Peyer's patch (tissue), 4 donors: ENCODE measurements around the gene VPS50.
"Not testable (repeated sequence)": the region's sequence is repeated elsewhere in the genome, so short reads cannot be mapped to it uniquely, and the experiment has no call there.

Experiments
- POLR2A ChIP-seq, 2 donors: fragments of 450-650 bp; IDR thresholded peaks; one replicate each; pipeline ENCODE4 v1.5.1; 2017; ENCODE audit warnings: antibody characterized with exemption in 2 of 2, mild to moderate bottlenecking in 2 of 2, moderate library complexity in 2 of 2
- TF ChIP-seq, protein P1 (sequence below), 6 experiments: fragments of 450-650 bp in 4 of 6; fragments of 200-600 bp in 2 of 6; sonication (generic) in 1 of 6; IDR thresholded peaks; one replicate each; pipeline ENCODE4 v1.5.1; 2017 to 2019; ENCODE audit warnings: antibody characterized with exemption in 6 of 6, mild to moderate bottlenecking in 3 of 6, moderate library complexity in 1 of 6

DNA sequence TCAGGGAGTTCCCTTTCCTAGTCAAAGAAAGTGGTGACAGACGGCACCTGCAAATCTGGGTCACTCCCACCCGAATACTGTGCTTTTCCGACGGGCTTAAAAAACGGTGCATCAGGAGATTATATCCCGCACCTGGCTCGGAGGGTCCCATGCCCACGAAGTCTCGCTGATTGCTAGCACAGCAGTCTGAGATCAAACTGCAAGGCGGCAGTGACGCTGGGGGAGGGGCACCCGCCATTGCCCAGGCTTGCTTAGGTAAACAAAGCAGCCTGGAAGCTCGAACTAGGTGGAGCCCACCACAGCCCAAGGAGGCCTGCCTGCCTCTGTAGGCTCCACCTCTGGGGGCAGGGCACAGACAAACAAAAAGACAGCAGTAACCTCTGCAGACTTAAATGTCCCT, 110.0 kb downstream of the VPS50 start:
- TF ChIP-seq, protein P1, sequence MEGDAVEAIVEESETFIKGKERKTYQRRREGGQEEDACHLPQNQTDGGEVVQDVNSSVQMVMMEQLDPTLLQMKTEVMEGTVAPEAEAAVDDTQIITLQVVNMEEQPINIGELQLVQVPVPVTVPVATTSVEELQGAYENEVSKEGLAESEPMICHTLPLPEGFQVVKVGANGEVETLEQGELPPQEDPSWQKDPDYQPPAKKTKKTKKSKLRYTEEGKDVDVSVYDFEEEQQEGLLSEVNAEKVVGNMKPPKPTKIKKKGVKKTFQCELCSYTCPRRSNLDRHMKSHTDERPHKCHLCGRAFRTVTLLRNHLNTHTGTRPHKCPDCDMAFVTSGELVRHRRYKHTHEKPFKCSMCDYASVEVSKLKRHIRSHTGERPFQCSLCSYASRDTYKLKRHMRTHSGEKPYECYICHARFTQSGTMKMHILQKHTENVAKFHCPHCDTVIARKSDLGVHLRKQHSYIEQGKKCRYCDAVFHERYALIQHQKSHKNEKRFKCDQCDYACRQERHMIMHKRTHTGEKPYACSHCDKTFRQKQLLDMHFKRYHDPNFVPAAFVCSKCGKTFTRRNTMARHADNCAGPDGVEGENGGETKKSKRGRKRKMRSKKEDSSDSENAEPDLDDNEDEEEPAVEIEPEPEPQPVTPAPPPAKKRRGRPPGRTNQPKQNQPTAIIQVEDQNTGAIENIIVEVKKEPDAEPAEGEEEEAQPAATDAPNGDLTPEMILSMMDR (IDR thresholded peaks at IDR 0.05), result not testable (repeated sequence)
- TF ChIP-seq POLR2A (IDR thresholded peaks at IDR 0.05), result not testable (repeated sequence)
